ENCODE measurements around the gene TNFRSF6B. TPM values are rescaled to one million over a fixed set of nuclear protein-coding genes. Genes with fewer than 3 reads are reported as not detected.
A peak's percentile ranks its signal among the peaks of the same experiment; 100 is the strongest.
"Not testable (repeated sequence)": the region's sequence is repeated elsewhere in the genome, so short reads cannot be mapped to it uniquely, and the experiment has no call there.

The TNFRSF6B gene
- total RNA-seq, 2 experiments from 2014 or later = not detected

DNA sequence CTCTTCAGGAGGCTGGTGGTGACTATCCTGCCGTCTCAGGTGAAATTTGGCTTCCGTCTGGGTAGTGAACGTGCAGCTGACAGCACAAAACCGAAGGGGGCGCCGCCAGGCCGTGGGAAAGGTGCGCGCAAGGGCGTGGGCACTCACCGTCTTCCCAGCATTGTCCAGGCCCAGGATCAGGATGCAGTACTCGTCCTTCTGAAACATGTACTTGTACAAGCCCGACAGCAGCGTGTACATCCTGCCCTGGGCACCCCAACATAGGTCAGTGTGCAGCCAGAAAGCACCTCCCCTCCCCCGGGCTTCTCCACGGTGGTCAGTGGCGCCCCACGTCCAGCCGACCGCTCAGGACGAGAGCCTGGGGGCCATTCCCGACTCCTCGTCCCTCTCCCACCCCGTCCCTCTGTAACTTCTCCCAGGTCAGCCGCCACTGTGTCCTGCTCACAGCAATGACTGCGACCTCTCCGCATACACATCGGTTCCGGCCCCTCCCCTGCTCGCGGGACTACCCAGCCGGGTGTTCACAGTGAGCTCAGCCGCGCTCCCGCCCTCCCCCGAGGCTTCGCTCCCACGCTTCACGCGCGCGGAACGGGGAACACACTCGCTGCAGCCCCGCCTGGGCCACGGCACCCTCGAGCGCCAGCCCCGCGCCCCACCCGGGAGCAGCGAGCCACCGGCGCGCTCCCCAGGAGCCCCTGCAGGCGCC lies 10.6 kb downstream of the TNFRSF6B start:
- peaks cover 31% of the 10 kb centered on the region for H3K36me3 Mint-ChIP-seq
- peaks cover 36% of the 10 kb centered on the region for H3K4me1 Mint-ChIP-seq
- ATAC-seq (ENCODE audit: low read depth) = peak; percentile 56
- H3K4me3 Mint-ChIP-seq = peak overlapping the region; percentile 88
- DNase-seq = peak; percentile 77
- no peaks in the 10 kb centered on the region for H3K9me3 Mint-ChIP-seq
- POLR2A ChIA-PET = interaction anchor here (1.0 to 5.9 kb wide), 17 partner anchors 9 to 186 kb away, joined by 3 to 98 read pairs (median 8); partner anchors contain the start of genes LIME1, PPDPF, PTK6 and RTEL1
- H3K27me3 Mint-ChIP-seq = no peaks in the 10 kb centered on the region
- H3K27ac Mint-ChIP-seq = peak overlapping the region; percentile 78

GRCh38 chr20:63707558-63708300 lies 11.3 kb downstream of the TNFRSF6B start, which contains the start of the genes ARFRP1 and ZGPAT:
Gene ARFRP1, minus strand, starts transcription at chr20:63707976. Its CDS starts 885 bp downstream, at chr20:63707091.
Gene ZGPAT, plus strand, starts transcription at chr20:63708039. Its CDS starts 542 bp downstream, at chr20:63708581.
- Mint-ChIP-seq H3K27ac (peak within 1 kb of the TSS; percentile 87), H3K4me1 (peaks cover 38% of the 10 kb centered on the region), H3K27me3 (no peaks in the 10 kb centered on the region), H3K4me3 (peak within 1 kb of the TSS; percentile 88), H3K9me3 (no peaks in the 10 kb centered on the region), H3K36me3 (peaks cover 38% of the 10 kb centered on the region)
- peak; percentile 81 for ATAC-seq (ENCODE audit: low read depth)
- POLR2A ChIA-PET = interaction anchor here (0.6 to 5.9 kb wide), 18 partner anchors 9 to 353 kb away, joined by 3 to 98 read pairs (median 7); partner anchors contain the start of genes LIME1, PPDPF, PTK6 and RTEL1
- DNase-seq = peak; percentile 96

- ATAC-seq (ENCODE audit: low read depth) (peak; percentile 16), DNase-seq (peak; percentile 53)
- peak overlapping the region; percentile 87 for H3K4me3 Mint-ChIP-seq
Observed at GRCh38 chr20:63708301-63709148, 12.1 kb downstream of the TNFRSF6B start.

GRCh38 chr20:63709149-63709527 lies 12.7 kb downstream of the TNFRSF6B start:
- DNase-seq (no peak), ATAC-seq (ENCODE audit: low read depth) (no peak)
- POLR2A ChIA-PET = interaction anchor here (0.6 to 5.9 kb wide), 6 partner anchors 16 to 156 kb away, joined by 3 to 98 read pairs (median 20); partner anchors contain the start of genes LIME1, SLC2A4RG and TPD52L2
- Mint-ChIP-seq H3K27ac (no peak overlapping the region), H3K36me3 (peaks cover 47% of the 10 kb centered on the region), H3K27me3 (no peaks in the 10 kb centered on the region), H3K4me1 (peaks cover 38% of the 10 kb centered on the region), H3K9me3 (no peaks in the 10 kb centered on the region), H3K4me3 (peak overlapping the region; percentile 87)

More at GRCh38 chr20:63708301-63709148, 12.1 kb downstream of the TNFRSF6B start:
- H3K9me3 Mint-ChIP-seq = no peaks in the 10 kb centered on the region
- no peaks in the 10 kb centered on the region for H3K27me3 Mint-ChIP-seq
- peak overlapping the region; percentile 87 for H3K27ac Mint-ChIP-seq
- POLR2A ChIA-PET = interaction anchor here (0.6 to 5.9 kb wide), 18 partner anchors 8 to 352 kb away, joined by 3 to 98 read pairs (median 7); partner anchors contain the start of genes LIME1, PPDPF, PTK6 and RTEL1
- peaks cover 38% of the 10 kb centered on the region for H3K4me1 Mint-ChIP-seq
- peaks cover 42% of the 10 kb centered on the region for H3K36me3 Mint-ChIP-seq

- POLR2A ChIA-PET = interaction anchor here (0.6 to 1.2 kb wide), 2 partner anchors 17 to 30 kb away, joined by 4 to 6 read pairs; no protein-coding TSS in a partner anchor
- no peak for DNase-seq
- ATAC-seq (ENCODE audit: low read depth) = no peak
- Mint-ChIP-seq H3K27me3 (no peaks in the 10 kb centered on the region), H3K4me1 (peaks cover 35% of the 10 kb centered on the region), H3K9me3 (peaks cover 4% of the 10 kb centered on the region), H3K36me3 (peaks cover 62% of the 10 kb centered on the region), H3K4me3 (peak overlapping the region; percentile 4), H3K27ac (no peak overlapping the region)
Observed at GRCh38 chr20:63711085-63711645, 14.7 kb downstream of the TNFRSF6B start.

GRCh38 chr20:63712191-63712590 lies 15.7 kb downstream of the TNFRSF6B start:
- DNase-seq = no peak
- H3K9me3 Mint-ChIP-seq = peaks cover 7% of the 10 kb centered on the region
- ATAC-seq (ENCODE audit: low read depth) = no peak
- H3K4me1 Mint-ChIP-seq = peaks cover 31% of the 10 kb centered on the region
- H3K36me3 Mint-ChIP-seq = peaks cover 66% of the 10 kb centered on the region
- H3K27me3 Mint-ChIP-seq = no peaks in the 10 kb centered on the region
- H3K27ac Mint-ChIP-seq = no peak overlapping the region
- H3K4me3 Mint-ChIP-seq = no peak overlapping the region
- POLR2A ChIA-PET = interaction anchor here (0.9 to 1.2 kb wide), 2 partner anchors 10 to 29 kb away, joined by 4 read pairs; no protein-coding TSS in a partner anchor

- Mint-ChIP-seq H3K27me3 (no peaks in the 10 kb centered on the region), H3K9me3 (peaks cover 11% of the 10 kb centered on the region), H3K4me3 (no peak overlapping the region), H3K4me1 (peaks cover 21% of the 10 kb centered on the region), H3K27ac (no peak overlapping the region), H3K36me3 (peaks cover 82% of the 10 kb centered on the region)
- DNase-seq (no peak), ATAC-seq (ENCODE audit: low read depth) (no peak)
- POLR2A ChIA-PET = interaction anchor here (0.8 to 1.2 kb wide), 2 partner anchors 10 to 194 kb away, joined by 4 to 5 read pairs; no protein-coding TSS in a partner anchor
Observed at GRCh38 chr20:63714858-63715257, 18.4 kb downstream of the TNFRSF6B start.

DNA sequence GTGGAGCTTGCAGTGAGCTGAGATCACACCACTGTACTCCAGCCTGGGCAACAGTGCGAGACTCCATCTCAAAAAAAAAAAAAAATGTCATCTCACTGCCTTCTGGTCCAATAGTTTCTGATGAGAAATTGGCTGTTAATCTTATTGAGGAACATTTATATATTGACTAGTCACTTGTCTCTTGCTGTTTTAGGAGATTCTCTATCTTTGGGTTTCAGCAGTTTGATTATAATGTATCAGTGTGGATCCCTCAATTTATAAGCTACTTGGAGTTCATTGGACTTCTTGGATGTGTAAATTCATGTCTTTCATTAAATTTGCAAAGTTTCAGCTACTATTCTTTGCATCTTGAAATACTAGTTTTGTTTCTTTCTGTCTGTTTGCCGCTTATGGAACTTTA lies 22.5 kb downstream of the TNFRSF6B start:
- H3K4me1 Mint-ChIP-seq = peaks cover 9% of the 10 kb centered on the region
- peaks cover 71% of the 10 kb centered on the region for H3K36me3 Mint-ChIP-seq
- DNase-seq (no peak), ATAC-seq (ENCODE audit: low read depth) (no peak)
- no peak overlapping the region for H3K4me3 Mint-ChIP-seq
- no peak overlapping the region for H3K27ac Mint-ChIP-seq
- no peaks in the 10 kb centered on the region for H3K27me3 Mint-ChIP-seq
- peaks cover 11% of the 10 kb centered on the region for H3K9me3 Mint-ChIP-seq
- POLR2A ChIA-PET = interaction anchor here (1.0 to 1.7 kb wide), 2 partner anchors 10 to 11 kb away, joined by 4 to 8 read pairs; partner anchors contain the start of genes ARFRP1 and ZGPAT

DNA sequence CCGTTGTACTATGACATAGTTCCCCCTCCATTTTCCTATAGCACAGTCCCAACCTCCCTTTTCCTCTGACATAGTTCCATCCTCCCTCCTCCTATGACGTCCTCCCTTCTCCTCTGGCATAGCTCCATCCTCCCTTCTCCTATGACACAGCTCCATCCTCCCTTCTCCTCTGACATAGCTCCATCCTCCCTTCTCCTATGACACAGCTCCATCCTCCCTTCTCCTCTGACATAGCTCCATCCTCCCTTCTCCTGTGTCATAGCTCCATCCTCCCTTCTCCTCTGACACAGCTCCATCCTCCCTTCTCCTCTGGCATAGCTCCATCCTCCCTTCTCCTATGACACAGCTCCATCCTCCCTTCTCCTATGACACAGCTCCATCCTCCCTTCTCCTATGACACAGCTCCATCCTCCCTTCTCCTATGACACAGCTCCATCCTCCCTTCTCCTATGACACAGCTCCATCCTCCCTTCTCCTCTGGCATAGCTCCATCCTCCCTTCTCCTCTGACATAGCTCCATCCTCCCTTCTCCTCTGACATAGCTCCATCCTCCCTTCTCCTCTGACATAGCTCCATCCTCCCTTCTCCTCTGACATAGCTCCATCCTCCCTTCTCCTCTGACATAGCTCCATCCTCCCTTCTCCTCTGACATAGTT lies 26.6 kb downstream of the TNFRSF6B start:
- not testable (repeated sequence) for DNase-seq; H3K27me3 Mint-ChIP-seq; ATAC-seq (ENCODE audit: low read depth); H3K27ac Mint-ChIP-seq; H3K4me3 Mint-ChIP-seq
- Mint-ChIP-seq H3K9me3 (peaks cover 11% of the 10 kb centered on the region), H3K4me1 (peaks cover 19% of the 10 kb centered on the region), H3K36me3 (peaks cover 64% of the 10 kb centered on the region)
- POLR2A ChIA-PET = interaction anchor here (1.5 to 2.7 kb wide), 2 partner anchors 11 to 16 kb away, joined by 4 to 11 read pairs; partner anchors contain the start of genes ARFRP1 and ZGPAT

DNA sequence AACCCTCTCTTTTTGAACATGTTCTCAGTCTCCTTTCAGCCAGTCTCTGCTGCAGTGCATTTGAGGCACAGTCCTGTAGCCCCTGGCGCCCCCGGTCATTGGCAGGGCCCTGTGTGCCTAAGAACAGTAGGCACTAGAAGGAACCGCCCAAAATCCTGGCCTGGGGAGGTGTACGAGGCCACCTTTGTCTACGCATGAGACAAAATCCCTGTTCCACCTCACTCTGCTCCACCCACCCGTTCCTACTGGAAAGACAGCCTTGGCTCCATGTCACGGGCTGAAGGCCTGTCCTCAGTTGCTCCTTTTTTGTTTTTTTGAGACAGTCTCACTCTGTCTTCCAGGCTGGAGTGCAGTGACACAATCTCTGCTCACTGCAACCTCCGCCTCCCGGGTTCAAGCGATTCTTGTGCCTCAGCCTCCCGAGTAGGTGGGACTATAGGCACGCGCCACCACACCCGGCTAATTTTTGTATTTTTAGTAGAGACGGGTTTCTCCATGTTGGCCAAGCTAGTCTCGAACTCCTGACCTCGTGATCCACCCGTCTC lies 33.8 kb downstream of the TNFRSF6B start:
- H3K27ac Mint-ChIP-seq; H3K27me3 Mint-ChIP-seq; DNase-seq; ATAC-seq (ENCODE audit: low read depth); H3K4me3 Mint-ChIP-seq; H3K9me3 Mint-ChIP-seq: not testable (repeated sequence)
- POLR2A ChIA-PET = interaction anchor here (0.8 to 4.2 kb wide), 3 partner anchors 9 to 22 kb away, joined by 3 to 21 read pairs (median 3); partner anchors contain the start of genes ARFRP1, SLC2A4RG and ZGPAT
- Mint-ChIP-seq H3K36me3 (peaks cover 29% of the 10 kb centered on the region), H3K4me1 (peaks cover 22% of the 10 kb centered on the region)

DNA sequence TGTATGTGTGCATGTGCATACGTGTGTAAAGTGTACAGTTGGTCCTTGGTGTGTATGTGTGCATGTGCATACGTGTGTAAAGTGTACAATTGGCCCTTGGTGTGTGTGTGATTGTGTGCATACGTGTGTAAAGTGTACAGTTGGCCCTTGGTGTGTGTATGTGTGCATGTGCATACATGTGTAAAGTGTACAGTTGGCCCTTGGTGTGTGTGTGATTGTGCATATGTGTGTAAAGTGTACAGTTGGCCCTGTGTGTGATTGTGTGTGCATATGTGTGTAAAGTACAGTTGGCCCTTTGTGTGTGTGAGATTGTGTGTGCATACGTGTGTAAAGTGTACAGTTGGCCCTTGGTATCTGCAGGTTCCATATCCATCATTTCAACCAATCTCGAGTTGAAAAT lies 35.0 kb downstream of the TNFRSF6B start:
- Mint-ChIP-seq H3K27ac (no peak overlapping the region), H3K9me3 (peaks cover 2% of the 10 kb centered on the region), H3K4me1 (peaks cover 30% of the 10 kb centered on the region), H3K36me3 (peaks cover 22% of the 10 kb centered on the region), H3K27me3 (no peaks in the 10 kb centered on the region), H3K4me3 (no peak overlapping the region)
- DNase-seq (no peak), ATAC-seq (ENCODE audit: low read depth) (no peak)
- POLR2A ChIA-PET = interaction anchor here (0.7 to 4.2 kb wide), 2 partner anchors 23 to 515 kb away, joined by 3 to 21 read pairs; partner anchors contain the start of genes ARFRP1 and ZGPAT

All from activated naive CD8-positive, alpha-beta T cell treated with anti-CD3 and anti-CD28 coated beads, Interleukin-2, amount 10 ng/mL, durations not matched to agents 7 days and 5 days (primary cell).